ENCODE data around the gene FN3KRP. TPM values are rescaled to one million over a fixed set of nuclear protein-coding genes. Genes with fewer than 3 reads are reported as not detected.

Gene FN3KRP
- total RNA-seq, 4 donors from 2014 or later, result 9.3 to 122 (median 16.2) TPM

GRCh38 chr17:82698065-82698973 is 18.2 kb upstream of the FN3KRP start, which contains the start of gene RAB40B:
Gene RAB40B, minus strand, starts transcription at chr17:82698698. Its CDS starts 102 bp downstream, at chr17:82698596.
- peak; percentile 99 to 100 for DNase-seq
- Histone ChIP-seq H3K4me3 (replicated peaks in 1 of 3) (peak within 1 kb of the TSS; percentile 39 to 80 (median 65)), H3K36me3 (no peaks in the 10 kb centered on the region), H3K27me3 (no peaks in the 10 kb centered on the region), H3K4me1 (peaks cover 7 to 16% of the 10 kb centered on the region in 2 donors), H3K9me3 (no peaks in the 10 kb centered on the region), H3K27ac (no peak within 1 kb of the TSS)
- intact Hi-C loops (cut with DNase I), result loop anchor here (2.0 kb wide), 1 partner anchor 18 kb away; the partner anchor contains the start of gene FN3KRP
- WGBS, 2 donors, result 0% methylated on average over 4 to 50 of the region's 112 CpGs
- TF ChIP-seq CTCF (IDR thresholded peaks at IDR 0.05), result no peak
- peak in 1 of 2 donors; percentile 65 for TF ChIP-seq POLR2A (IDR thresholded peaks at IDR 0.05)

GRCh38 chr17:82698974-82699442 is 17.5 kb upstream of the FN3KRP start:
- peak overlapping the region in 2 of 3 donors; percentile 33 to 80 for H3K4me3 ChIP-seq (replicated peaks in 1 of 3)
- H3K4me1 ChIP-seq, result peaks cover 7 to 16% of the 10 kb centered on the region in 2 donors
- no peaks in the 10 kb centered on the region for H3K27me3 ChIP-seq
- no peak overlapping the region for H3K27ac ChIP-seq
- H3K9me3 ChIP-seq, result no peaks in the 10 kb centered on the region
- TF ChIP-seq CTCF (IDR thresholded peaks at IDR 0.05) (no peak), POLR2A (IDR thresholded peaks at IDR 0.05) (no peak)
- no peaks in the 10 kb centered on the region for H3K36me3 ChIP-seq
- intact Hi-C loops (cut with DNase I), result loop anchor here (2.0 kb wide), 1 partner anchor 18 kb away; the partner anchor contains the start of gene FN3KRP
- 6 to 50% methylated on average over 1 to 17 of the region's 45 CpGs for WGBS, 2 donors
- DNase-seq, result no peak

DNA sequence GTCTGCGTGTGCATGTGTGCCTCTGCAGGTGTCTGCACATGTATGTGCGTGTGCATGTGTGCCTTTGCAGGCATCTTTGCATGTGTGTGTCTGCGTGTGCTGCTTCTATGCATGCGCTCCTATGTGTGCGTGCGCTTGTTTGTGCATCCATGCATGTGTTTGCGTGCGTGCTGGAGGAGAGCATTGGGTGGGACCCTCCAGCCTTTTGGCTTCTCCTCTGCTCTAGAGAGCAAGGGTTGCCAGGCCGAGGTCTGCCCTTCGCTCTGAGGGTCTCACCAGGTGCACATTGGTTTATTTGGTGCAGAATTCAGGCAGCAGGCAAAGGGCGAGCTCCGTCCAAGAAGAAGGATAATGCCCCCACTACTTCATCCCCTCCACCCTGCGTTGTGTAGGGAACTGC is 17.0 kb upstream of the FN3KRP start:
- Histone ChIP-seq H3K27me3 (no peaks in the 10 kb centered on the region), H3K27ac (no peak overlapping the region), H3K9me3 (no peaks in the 10 kb centered on the region), H3K4me1 (peaks cover 7 to 16% of the 10 kb centered on the region in 2 donors), H3K36me3 (no peaks in the 10 kb centered on the region), H3K4me3 (replicated peaks in 1 of 3) (no peak overlapping the region)
- TF ChIP-seq CTCF (IDR thresholded peaks at IDR 0.05) (no peak), POLR2A (IDR thresholded peaks at IDR 0.05) (no peak)
- DNase-seq, result no peak
- WGBS, 2 donors, result 82 to 87% methylated on average over 13 of the region's 13 CpGs
- intact Hi-C loops (cut with DNase I), result loop anchor here (2.0 kb wide), 1 partner anchor 17 kb away; the partner anchor contains the start of gene FN3KRP

- Histone ChIP-seq H3K27me3 (no peaks in the 10 kb centered on the region), H3K36me3 (no peaks in the 10 kb centered on the region), H3K9me3 (no peaks in the 10 kb centered on the region), H3K4me1 (peaks cover 4 to 10% of the 10 kb centered on the region in 2 donors), H3K4me3 (replicated peaks in 1 of 3) (no peak overlapping the region), H3K27ac (no peak overlapping the region)
- intact Hi-C loops (cut with DNase I), result no loop called here
- DNase-seq, result no peak
- TF ChIP-seq CTCF (IDR thresholded peaks at IDR 0.05) (no peak), POLR2A (IDR thresholded peaks at IDR 0.05) (no peak)
- 64 to 77% methylated on average over 15 to 18 of the region's 20 CpGs for WGBS, 2 donors
Observed at GRCh38 chr17:82702231-82702927, 14.1 kb upstream of the FN3KRP start.

Measured in thyroid gland (tissue), 4 donors.